H1 (cell line): ENCODE data around the gene MUC5B. TPM values are rescaled to one million over a fixed set of nuclear protein-coding genes. Genes with fewer than 3 reads are reported as not detected.
A peak's percentile ranks its signal among the peaks of the same experiment; 100 is the strongest.

Experiments used
- CTCF ChIA-PET: fragments of 300-600 bp; sonication (Branson Sonifier 250); formaldehyde crosslinking; loops from one replicate; lab custom pipeline; 2021; ENCODE audit not compliant: partially characterized antibody; lab: Charles Lee
- POLR2A ChIA-PET: fragments of 300-600 bp; sonication (Branson Sonifier 250); formaldehyde crosslinking; loops from one replicate; lab custom pipeline; 2021; ENCODE audit warnings: inconsistent platforms; ENCODE audit not compliant: partially characterized antibody; lab: Charles Lee
- DNase-seq, 2 experiments: peaks; one replicate each; pipeline versions ENCODE4 v3.0.0 to v3.0.0-alpha.2; 2010 to 2022; ENCODE audit warnings: low spot score in 2 of 2, low read depth in 1 of 2, mixed read lengths in 1 of 2
- FAIRE-seq: peaks from 2 replicates; lab custom pipeline; 2011; peaks lifted over from hg19 to GRCh38; lab: Jason Lieb, UNC
- H2AFZ ChIP-seq: 2 replicates; pipeline ENCODE4 v1.8.1; 2012; ENCODE audit warnings: low read length, inconsistent platforms
- H2AK5ac ChIP-seq: 2 replicates; pipeline ENCODE4 v1.6.1; 2013; ENCODE audit warnings: low read depth, low read length
- H2BK120ac ChIP-seq: replicated peaks from 2 replicates; pipeline ENCODE3; 2013; ENCODE audit warnings: low read depth, low read length, inconsistent platforms
- H2BK12ac ChIP-seq: 2 replicates; pipeline ENCODE4 v1.6.1; 2013; ENCODE audit warnings: low read depth, low read length
- H2BK15ac ChIP-seq: 2 replicates; pipeline ENCODE4 v1.6.1; 2013; ENCODE audit warnings: low read length
- H2BK20ac ChIP-seq: 2 replicates; pipeline ENCODE4 v1.6.1; 2013; ENCODE audit warnings: low read length
- H2BK5ac ChIP-seq: 2 replicates; pipeline ENCODE4 v1.6.1; 2013; ENCODE audit warnings: low read depth, low read length
- H3K14ac ChIP-seq: 2 replicates; pipeline ENCODE4 v1.6.1; 2013; ENCODE audit warnings: inconsistent platforms; ENCODE audit not compliant: insufficient read length
- H3K18ac ChIP-seq: 2 replicates; pipeline ENCODE4 v1.6.1; 2013; ENCODE audit warnings: low read length; ENCODE audit errors: extremely low read depth
- H3K23ac ChIP-seq: 2 replicates; pipeline ENCODE4 v1.6.1; 2013; ENCODE audit warnings: inconsistent platforms; ENCODE audit not compliant: insufficient read length
- H3K23me2 ChIP-seq: 2 replicates; pipeline ENCODE4 v1.6.1; 2013; ENCODE audit warnings: low read depth, low read length
- H3K27ac ChIP-seq: 2 replicates; pipeline ENCODE4 v1.6.1; 2011; ENCODE audit warnings: low read depth, low read length, inconsistent platforms
- H3K27me3 ChIP-seq, 4 experiments: replicated peaks in 1 of 4; 1 replicate in 1 of 4; 2 replicates in 3 of 4; pipeline versions ENCODE4 v1.6.1 to v1.8.1; 2011 to 2013; ENCODE audit warnings: low read length in 3 of 4, mild to moderate bottlenecking in 3 of 4, inconsistent platforms in 2 of 4, mixed read lengths in 2 of 4, moderate library complexity in 1 of 4; ENCODE audit not compliant: control insufficient read depth in 3 of 4, insufficient read depth in 3 of 4; ENCODE audit errors: extremely low read depth in 1 of 4
- H3K36me3 ChIP-seq, 4 experiments: 2 replicates each; pipeline versions ENCODE4 v1.6.1 to v1.8.1; 2011 to 2013; ENCODE audit warnings: mild to moderate bottlenecking in 4 of 4, low read length in 3 of 4, moderate library complexity in 2 of 4, control low read depth in 1 of 4, inconsistent platforms in 1 of 4; ENCODE audit not compliant: insufficient read depth in 4 of 4, control insufficient read depth in 2 of 4
- H3K4ac ChIP-seq: replicated peaks from 2 replicates; pipeline ENCODE3; 2013; ENCODE audit warnings: low read length, low read depth, mixed read lengths, inconsistent platforms; ENCODE audit not compliant: insufficient read length
- H3K4me1 ChIP-seq, 4 experiments: replicated peaks in 1 of 4; 1 replicate in 1 of 4; 2 replicates in 3 of 4; pipeline versions ENCODE4 v1.6.1 to v1.8.1; 2011 to 2013; ENCODE audit warnings: low read length in 3 of 4, inconsistent platforms in 2 of 4, mixed read lengths in 1 of 4; ENCODE audit not compliant: insufficient read depth in 4 of 4, control insufficient read depth in 3 of 4
- H3K4me2 ChIP-seq, 2 experiments: 2 replicates each; pipeline versions ENCODE4 v1.6.1 to v1.8.1; 2011 to 2013; ENCODE audit warnings: low read depth in 2 of 2, low read length in 2 of 2, control low read depth in 1 of 2, inconsistent platforms in 1 of 2, mild to moderate bottlenecking in 1 of 2; ENCODE audit not compliant: insufficient read depth in 1 of 2
- H3K4me3 ChIP-seq, 4 experiments: fragments of 200-600, 300-600 bp in 1 of 4; sonication (generic), shearing (Covaris generic), sonication (Bioruptor Twin) in 1 of 4; 2 replicates each; pipeline versions ENCODE4 v1.5.1 to v1.8.1; 2011 to 2016; ENCODE audit warnings: low read length in 4 of 4, low read depth in 3 of 4, control low read depth in 2 of 4, inconsistent platforms in 2 of 4, mild to moderate bottlenecking in 2 of 4, mixed read lengths in 1 of 4, moderate library complexity in 1 of 4; ENCODE audit not compliant: insufficient read depth in 2 of 4; ENCODE audit errors: extremely low read depth in 1 of 4
- H3K56ac ChIP-seq: replicated peaks from 2 replicates; pipeline ENCODE3; 2013; ENCODE audit warnings: low read depth, mild to moderate bottlenecking, mixed read lengths, low read length, inconsistent platforms; ENCODE audit not compliant: insufficient read length
- H3K79me1 ChIP-seq: 2 replicates; pipeline ENCODE4 v1.6.1; 2013; ENCODE audit warnings: low read depth, low read length, control low read depth
- H3K79me2 ChIP-seq, 2 experiments: 2 replicates each; pipeline versions ENCODE4 v1.6.1 to v1.8.1; 2012 to 2013; ENCODE audit warnings: low read length in 2 of 2, mild to moderate bottlenecking in 2 of 2, inconsistent platforms in 1 of 2; ENCODE audit not compliant: insufficient read depth in 2 of 2, control insufficient read depth in 1 of 2
- H3K9ac ChIP-seq, 4 experiments: replicated peaks in 1 of 4; 1 replicate in 1 of 4; 2 replicates in 3 of 4; pipeline versions ENCODE4 v1.6.1 to v1.8.1; 2011 to 2013; ENCODE audit warnings: low read depth in 3 of 4, low read length in 3 of 4, control low read depth in 2 of 4, mild to moderate bottlenecking in 2 of 4, moderate library complexity in 2 of 4, inconsistent platforms in 1 of 4; ENCODE audit errors: extremely low read depth in 1 of 4
- H3K9me3 ChIP-seq, 2 experiments: 2 replicates each; pipeline versions ENCODE4 v1.6.1 to v1.8.1; 2012 to 2013; ENCODE audit warnings: mild to moderate bottlenecking in 2 of 2, moderate library complexity in 2 of 2, control low read depth in 1 of 2, inconsistent platforms in 1 of 2, low read depth in 1 of 2, low read length in 1 of 2, mixed read lengths in 1 of 2; ENCODE audit not compliant: insufficient read depth in 2 of 2
- H4K20me1 ChIP-seq, 2 experiments: replicated peaks in 1 of 2; 2 replicates each; pipeline versions ENCODE3 to v1.8.1; 2011 to 2013; ENCODE audit warnings: inconsistent platforms in 2 of 2, low read length in 2 of 2, mild to moderate bottlenecking in 1 of 2; ENCODE audit not compliant: insufficient read depth in 2 of 2, control insufficient read depth in 1 of 2
- H4K5ac ChIP-seq: 2 replicates; pipeline ENCODE4 v1.6.1; 2013; ENCODE audit warnings: low read length, low read depth, mixed read lengths, inconsistent platforms; ENCODE audit not compliant: insufficient read length
- H4K8ac ChIP-seq: 2 replicates; pipeline ENCODE4 v1.8.0; 2013; ENCODE audit warnings: mild to moderate bottlenecking, moderate library complexity, low read length, inconsistent platforms; ENCODE audit not compliant: insufficient read depth; ENCODE audit errors: extremely low read depth
- H4K91ac ChIP-seq: replicated peaks from 2 replicates; pipeline ENCODE3; 2013; ENCODE audit warnings: low read length, mixed read lengths, inconsistent platforms; ENCODE audit not compliant: insufficient read length
- ASH2L ChIP-seq: fragments of 200-600, 300-600 bp; sonication (generic); IDR thresholded peaks from one replicate; pipeline ENCODE4 v1.7.1; 2017; ENCODE audit warnings: low read length
- CTCF ChIP-seq, 3 experiments: IDR thresholded peaks; 1 replicate in 2 of 3; 2 replicates in 1 of 3; pipeline versions ENCODE4 v1.5.1 to v1.6.1; 2011; ENCODE audit warnings: low read length in 3 of 3, mild to moderate bottlenecking in 3 of 3, inconsistent platforms in 2 of 3, low read depth in 1 of 3, moderate library complexity in 1 of 3; ENCODE audit not compliant: insufficient read depth in 1 of 3; ENCODE audit errors: control extremely low read depth in 1 of 3
- KDM1A ChIP-seq: fragments of 200-600, 300-600 bp; sonication (generic); IDR thresholded peaks from 2 replicates; pipeline ENCODE4 v1.7.1; 2016; ENCODE audit warnings: mild to moderate bottlenecking, low read length, borderline replicate concordance
- RFX5 ChIP-seq: IDR thresholded peaks from 2 replicates; pipeline ENCODE4 v1.6.1; 2011; ENCODE audit warnings: low read depth, low read length, improper control_type of control experiment, borderline replicate concordance
- USF2 ChIP-seq: IDR thresholded peaks from 2 replicates; pipeline ENCODE4 v1.6.1; 2011; ENCODE audit warnings: low read length, improper control_type of control experiment
- WGBS, 2 experiments: shearing (Covaris generic) in 1 of 2; methylation state at CpG; one replicate each; pipeline versions ENCODE4 v1.1.6 to v1.1.7; 2013 to 2015; ENCODE audit warnings: low lambda C conversion rate in 2 of 2, mixed read lengths in 2 of 2, inconsistent platforms in 1 of 2, low coverage in 1 of 2, missing lambda C conversion rate in 1 of 2; ENCODE audit not compliant: insufficient replicate concordance in 2 of 2, insufficient coverage in 1 of 2, insufficient read length in 1 of 2; ENCODE audit errors: extremely low coverage in 1 of 2, missing lambda C conversion rate in 1 of 2; 5-methylcytosine and 5-hydroxymethylcytosine counted together
- polyA plus RNA-seq, 7 experiments: library from polyadenylated mRNA; depleted of rRNA in 3 of 7; stranded (reverse) in 5 of 7; unstranded in 2 of 7; fragments of >200 nt in 5 of 7; fragments of 200-250 nt in 2 of 7; gene quantifications; 1 replicate in 5 of 7; 2 replicates in 1 of 7; 4 replicates in 1 of 7; pipeline versions ENCODE4 v1.2.1 to v1.2.3, GENCODE V29; 2011 to 2013; ENCODE audit warnings: missing spikeins in 2 of 7, mixed read lengths in 2 of 7
- total RNA-seq: library from RNA; stranded (reverse); fragmentation: NEBNext Ultra II Directional; extraction: Animal tissue kit (Norgen Biotek cat#: 25700); gene quantifications from 2 replicates; pipeline ENCODE4 v1.2.1, GENCODE V29; 2021

The MUC5B gene
- total and polyA plus RNA-seq, 2 of the 8 experiments (the other 6 are each of a cell fraction or from before 2014, with no cell fraction given): 0.02 to 0.03 TPM

- peaks cover 0 to 9% (median 3%) of the 10 kb centered on the region in 4 experiments; a peak in 4 of 7 replicates for H3K4me1 ChIP-seq
- no peak overlapping the region for H4K5ac ChIP-seq
- 93% methylated on average over 26 of the region's 27 CpGs; no CpG with 5 or more reads in 1 of the 2 experiments for WGBS, 2 experiments
- no peak overlapping the region for H2AK5ac ChIP-seq
- H4K8ac ChIP-seq: no peak overlapping the region
- H3K4ac ChIP-seq: no peak overlapping the region
- no peak overlapping the region for H3K4me3 ChIP-seq
- no peak overlapping the region for H2BK15ac ChIP-seq
- H4K91ac ChIP-seq: no peak overlapping the region
- no peak overlapping the region for H2BK12ac ChIP-seq
- peaks cover 15% of the 10 kb centered on the region for H3K79me1 ChIP-seq
- H2BK20ac ChIP-seq: no peak overlapping the region
- no peak overlapping the region for H3K18ac ChIP-seq
- H3K9ac ChIP-seq: no peak overlapping the region
- H3K23ac ChIP-seq: no peak overlapping the region
- ChIA-PET CTCF (interaction anchor here (1.3 kb wide), 1 partner anchor 46 kb away, joined by 3 read pairs; no protein-coding TSS in a partner anchor), POLR2A (no interaction called here)
- no peaks in the 10 kb centered on the region for H3K27me3 ChIP-seq
- no peak overlapping the region for H2BK5ac ChIP-seq
- H3K14ac ChIP-seq: no peak overlapping the region
- TF ChIP-seq CTCF (IDR thresholded peaks at IDR 0.05; ENCODE audit: control extremely low read depth in 1 of 3, insufficient read depth in 1 of 3, low read depth in 1 of 3, low read length in 3 of 3): no peak
- no peak for TF ChIP-seq USF2
- TF ChIP-seq ASH2L: no peak
- no peak for TF ChIP-seq RFX5
- no peak for TF ChIP-seq KDM1A
- no peak overlapping the region for H3K27ac ChIP-seq
- peaks cover 3 to 60% of the 10 kb centered on the region in 2 experiments; a peak in 3 of 4 replicates for H3K79me2 ChIP-seq
- no peaks in the 10 kb centered on the region for H3K36me3 ChIP-seq
- H3K23me2 ChIP-seq: peaks cover 4% of the 10 kb centered on the region; the same call in 1 of the 2 replicates
- no peak overlapping the region for H3K56ac ChIP-seq
- DNase-seq (peak in 1 of 2 experiments; percentile 36), FAIRE-seq (no peak)
- H3K9me3 ChIP-seq: no peaks in the 10 kb centered on the region
- H3K4me2 ChIP-seq: no peak overlapping the region
- H2AFZ ChIP-seq: no peak overlapping the region
- no peak overlapping the region for H2BK120ac ChIP-seq
- H4K20me1 ChIP-seq: peaks cover 10 to 21% of the 10 kb centered on the region in 2 experiments
Observed at GRCh38 chr11:1305501-1306056, 82.7 kb downstream of the MUC5B start.
